Stomach (tissue), 9 donors: ENCODE data around the gene MKKS. TPM values are rescaled to one million over a fixed set of nuclear protein-coding genes. Genes with fewer than 3 reads are reported as not detected.

Source experiments
- DNase-seq, 2 donors: peaks; one replicate each; pipeline versions ENCODE4 v3.0.0 to v3.0.0-alpha.2; 2013 to 2019
- H3K27ac ChIP-seq, 5 donors: fragments of 200-600 bp in 4 of 5; sonication (generic) in 4 of 5; one replicate each; pipeline ENCODE4 v1.5.1; 2013 to 2019; ENCODE audit warnings: mild to moderate bottlenecking in 1 of 5, moderate library complexity in 1 of 5
- H3K27me3 ChIP-seq, 3 donors: fragments of 200-600 bp; sonication (generic); one replicate each; pipeline ENCODE4 v1.5.1; 2017 to 2019; ENCODE audit warnings: mixed run types in 1 of 3
- H3K36me3 ChIP-seq, 4 donors: fragments of 200-600 bp; sonication (generic); 1 replicate in 3 of 4; 2 replicates in 1 of 4; pipeline ENCODE4 v1.5.1; 2016 to 2019
- H3K4me1 ChIP-seq, 4 donors: fragments of 200-600 bp; sonication (generic); one replicate each; pipeline ENCODE4 v1.5.1; 2016 to 2019
- H3K4me3 ChIP-seq, 4 donors: fragments of 200-600 bp; sonication (generic) in 3 of 4; one replicate each; pipeline ENCODE4 v1.5.1; 2016 to 2019; ENCODE audit warnings: mild to moderate bottlenecking in 1 of 4
- H3K9me3 ChIP-seq, 4 donors: fragments of 200-600 bp; sonication (generic); one replicate each; pipeline ENCODE4 v1.5.1; 2016 to 2019
- EP300 ChIP-seq: sonication (generic); formaldehyde crosslinking; IDR thresholded peaks from one replicate; pipeline ENCODE4 v1.6.1; 2017; ENCODE audit warnings: antibody characterized with exemption
- POLR2A ChIP-seq, 4 donors: fragments of 450-650 bp; IDR thresholded peaks; one replicate each; pipeline ENCODE4 v1.6.1; 2016; ENCODE audit warnings: antibody characterized with exemption in 4 of 4, control low read depth in 2 of 4, mild to moderate bottlenecking in 1 of 4, moderate library complexity in 1 of 4
- POLR2AphosphoS5 ChIP-seq, 3 donors: sonication (generic); formaldehyde crosslinking; IDR thresholded peaks; one replicate each; pipeline ENCODE4 v1.6.1; 2016; ENCODE audit warnings: antibody characterized with exemption in 3 of 3
- WGBS, 5 donors: extraction: QIAGEN DNeasy Blood & Tissue Kit in 3 of 5; methylation state at CpG; one replicate each; pipeline versions ENCODE4 v1.1.5 to v1.1.7; 2013 to 2018; 5-methylcytosine and 5-hydroxymethylcytosine counted together
- intact Hi-C: fragments of 100-400 bp; cut with DNase I; formaldehyde crosslinking; loops from one replicate; pipeline ENCODE4 v1.15.1; 2023; ENCODE audit warnings: low total_unique reads
- polyA plus RNA-seq, 3 donors: library from polyadenylated mRNA; stranded (reverse); fragments of 200-250 nt; gene quantifications; one replicate each; pipeline ENCODE4 v1.2.3, GENCODE V29; 2013
- total RNA-seq, 5 donors: library from RNA; depleted of rRNA; stranded (reverse); fragments of >200 nt; gene quantifications; one replicate each; pipeline versions ENCODE4 v1.1.0 to v1.2.3, GENCODE V29; 2014 to 2016
- TF ChIP-seq, protein P1 (sequence below), 7 experiments: fragments of 450-650 bp in 4 of 7; fragments of 200-600 bp in 3 of 7; sonication (generic) in 3 of 7; IDR thresholded peaks; one replicate each; pipeline ENCODE4 v1.5.1; 2016 to 2019; ENCODE audit warnings: antibody characterized with exemption in 7 of 7, control low read depth in 2 of 7, mild to moderate bottlenecking in 1 of 7
- donor health status: healthy with polysubstance abuse.
- donor health status: Bipolar disorder and iron deficiency.
- donor health status: healthy.

MKKS gene
- total and polyA plus RNA-seq, 8 donors, result 6.1 to 18.6 (median 12.3) TPM

DNA sequence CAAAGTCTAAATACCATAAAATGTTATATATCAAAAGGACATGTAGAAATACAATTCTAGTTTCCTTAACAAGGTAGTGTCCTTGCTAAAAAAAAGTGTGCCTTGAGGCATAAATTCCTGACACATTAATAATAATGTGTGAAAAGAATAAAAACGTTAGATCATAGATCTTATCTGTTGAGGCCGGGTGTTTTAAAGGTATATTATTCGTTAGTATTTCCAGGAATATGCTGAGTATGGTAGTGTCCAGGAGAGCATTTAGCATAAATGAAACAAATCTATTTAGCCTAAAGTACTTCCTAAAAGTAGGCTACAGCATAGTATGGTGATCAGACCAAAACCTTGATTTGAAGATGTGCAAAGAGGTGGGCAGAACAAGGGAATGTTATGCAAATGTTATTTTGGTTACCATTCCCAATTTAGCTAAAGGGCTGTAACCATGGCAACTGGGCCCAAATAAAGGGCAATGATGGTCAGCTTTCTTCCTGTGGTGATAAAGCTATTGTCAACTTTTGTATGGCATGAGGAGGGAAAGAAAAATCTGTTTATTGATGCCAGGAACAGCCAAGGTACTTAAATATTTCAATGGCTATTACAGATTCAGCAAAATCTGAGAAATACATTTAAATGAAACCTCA is 18.9 kb downstream of the MKKS start:
- TF ChIP-seq POLR2AphosphoS5 (IDR thresholded peaks at IDR 0.05), result no peak
- no peak for TF ChIP-seq EP300
- TF ChIP-seq, protein P1, sequence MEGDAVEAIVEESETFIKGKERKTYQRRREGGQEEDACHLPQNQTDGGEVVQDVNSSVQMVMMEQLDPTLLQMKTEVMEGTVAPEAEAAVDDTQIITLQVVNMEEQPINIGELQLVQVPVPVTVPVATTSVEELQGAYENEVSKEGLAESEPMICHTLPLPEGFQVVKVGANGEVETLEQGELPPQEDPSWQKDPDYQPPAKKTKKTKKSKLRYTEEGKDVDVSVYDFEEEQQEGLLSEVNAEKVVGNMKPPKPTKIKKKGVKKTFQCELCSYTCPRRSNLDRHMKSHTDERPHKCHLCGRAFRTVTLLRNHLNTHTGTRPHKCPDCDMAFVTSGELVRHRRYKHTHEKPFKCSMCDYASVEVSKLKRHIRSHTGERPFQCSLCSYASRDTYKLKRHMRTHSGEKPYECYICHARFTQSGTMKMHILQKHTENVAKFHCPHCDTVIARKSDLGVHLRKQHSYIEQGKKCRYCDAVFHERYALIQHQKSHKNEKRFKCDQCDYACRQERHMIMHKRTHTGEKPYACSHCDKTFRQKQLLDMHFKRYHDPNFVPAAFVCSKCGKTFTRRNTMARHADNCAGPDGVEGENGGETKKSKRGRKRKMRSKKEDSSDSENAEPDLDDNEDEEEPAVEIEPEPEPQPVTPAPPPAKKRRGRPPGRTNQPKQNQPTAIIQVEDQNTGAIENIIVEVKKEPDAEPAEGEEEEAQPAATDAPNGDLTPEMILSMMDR (IDR thresholded peaks at IDR 0.05), result no peak
- TF ChIP-seq POLR2A (IDR thresholded peaks at IDR 0.05), result no peak
- no peaks in the 10 kb centered on the region for H3K27me3 ChIP-seq
- H3K9me3 ChIP-seq, result no peaks in the 10 kb centered on the region
- DNase-seq, result no peak
- H3K36me3 ChIP-seq, result peaks cover 4 to 51% (median 33%) of the 10 kb centered on the region in 4 donors
- H3K4me3 ChIP-seq, result no peak overlapping the region
- intact Hi-C loops, result no loop called here
- 54 to 66% (median 61%) methylated on average over 3 of the region's 3 CpGs for WGBS, 5 donors
- H3K27ac ChIP-seq, result no peak overlapping the region
- peaks cover 0 to 18% (median 5%) of the 10 kb centered on the region in 4 donors for H3K4me1 ChIP-seq

- 71 to 79% (median 73%) methylated on average over 5 of the region's 5 CpGs for WGBS, 5 donors
- TF ChIP-seq POLR2A (IDR thresholded peaks at IDR 0.05) (no peak), EP300 (no peak), POLR2AphosphoS5 (IDR thresholded peaks at IDR 0.05) (no peak)
- TF ChIP-seq, protein P1 (IDR thresholded peaks at IDR 0.05), result no peak
- Histone ChIP-seq H3K36me3 (peaks cover 0 to 42% (median 23%) of the 10 kb centered on the region in 4 donors), H3K4me3 (no peak overlapping the region), H3K4me1 (peaks cover 0 to 7% (median under 1%) of the 10 kb centered on the region in 4 donors), H3K27me3 (no peaks in the 10 kb centered on the region), H3K9me3 (no peaks in the 10 kb centered on the region), H3K27ac (no peak overlapping the region)
- DNase-seq, result no peak
- intact Hi-C loops, result no loop called here
Measured at GRCh38 chr20:10412591-10413408, 21.2 kb downstream of the MKKS start.

GRCh38 chr20:10411673-10412072 is 22.3 kb downstream of the MKKS start:
- Histone ChIP-seq H3K9me3 (no peaks in the 10 kb centered on the region), H3K27ac (no peak overlapping the region), H3K36me3 (peaks cover 5 to 43% (median 21%) of the 10 kb centered on the region in 4 donors), H3K4me1 (peaks cover 0 to 4% (median 0%) of the 10 kb centered on the region in 4 donors), H3K4me3 (no peak overlapping the region), H3K27me3 (no peaks in the 10 kb centered on the region)
- intact Hi-C loops, result no loop called here
- DNase-seq, result no peak
- TF ChIP-seq, protein P1 (IDR thresholded peaks at IDR 0.05), result no peak
- 94 to 100% (median 97%) methylated on average over 1 of the region's 1 CpG for WGBS, 5 donors

GRCh38 chr20:10408108-10408813 is 25.8 kb downstream of the MKKS start:
- no peaks in the 10 kb centered on the region for H3K27me3 ChIP-seq
- no peaks in the 10 kb centered on the region for H3K4me1 ChIP-seq
- no peak for DNase-seq
- no peak overlapping the region for H3K4me3 ChIP-seq
- 92 to 99% (median 95%) methylated on average over 2 of the region's 2 CpGs for WGBS, 5 donors
- TF ChIP-seq POLR2AphosphoS5 (IDR thresholded peaks at IDR 0.05) (no peak), POLR2A (IDR thresholded peaks at IDR 0.05) (no peak), EP300 (no peak)
- TF ChIP-seq, protein P1 (IDR thresholded peaks at IDR 0.05), result no peak
- H3K36me3 ChIP-seq, result peaks cover 11 to 51% (median 43%) of the 10 kb centered on the region in 4 donors
- intact Hi-C loops, result no loop called here
- no peaks in the 10 kb centered on the region for H3K9me3 ChIP-seq
- no peak overlapping the region for H3K27ac ChIP-seq
